ENCODE data around the gene CCDC148. TPM values are rescaled to one million over a fixed set of nuclear protein-coding genes. Genes with fewer than 3 reads are reported as not detected.

CCDC148 gene
- total and polyA plus RNA-seq, 2 donors (not counting 1 experiment from before 2014, with no cell fraction given), result not detected

DNA sequence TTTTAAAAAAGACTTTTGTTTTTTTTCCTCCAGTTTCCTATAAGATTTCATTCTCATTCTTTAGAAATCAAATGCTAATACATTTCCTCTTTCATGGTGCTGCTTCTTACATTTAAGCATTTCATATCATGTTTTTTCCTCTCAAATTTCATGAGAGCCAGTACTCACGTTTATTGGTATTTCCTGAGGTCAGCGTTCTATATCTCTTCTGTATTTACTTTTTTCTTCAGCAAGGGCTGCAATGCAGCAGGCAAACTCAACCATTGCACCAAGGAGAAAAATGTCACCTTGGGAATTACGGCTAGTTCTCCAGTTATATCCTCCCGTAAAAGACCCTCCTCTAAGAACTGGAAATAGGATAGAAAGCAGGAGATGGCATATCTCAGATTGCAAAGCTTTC lies 322.5 kb downstream of the CCDC148 start:
- no peaks in the 10 kb centered on the region for H4K20me1 ChIP-seq (ENCODE audit: control insufficient read depth, insufficient read depth, low read length, poor library complexity, severe bottlenecking)
- ATAC-seq (ENCODE audit: low read depth) (no peak), DNase-seq (no peak)
- no peaks in the 10 kb centered on the region for H3K27me3 ChIP-seq (replicated peaks in 1 of 4; ENCODE audit: control extremely low read depth in 1 of 4, control insufficient read depth in 3 of 4, insufficient read depth in 4 of 4, low read length in 3 of 4)
- Mint-ChIP-seq H3K4me3 (no peak overlapping the region), H3K27me3 (peaks cover 12% of the 10 kb centered on the region), H3K9me3 (ENCODE audit: insufficient read depth) (no peaks in the 10 kb centered on the region), H3K4me1 (no peaks in the 10 kb centered on the region), H3K27ac (no peak overlapping the region)
- no peak overlapping the region for H3K4me3 ChIP-seq (ENCODE audit: control extremely low read depth in 1 of 5, extremely low read depth in 1 of 5, insufficient read depth in 1 of 5, low read depth in 2 of 5, low read length in 4 of 5)
- ChIA-PET POLR2A (no interaction called here), CTCF (no interaction called here)
- WGBS (ENCODE audit: insufficient coverage), result 75% methylated on average over 2 of the region's 4 CpGs
- no peak overlapping the region for H2AFZ ChIP-seq (ENCODE audit: insufficient read depth, low read depth, low read length, poor library complexity, severe bottlenecking)
- no peak overlapping the region for H3K9ac ChIP-seq (ENCODE audit: low read length)
- intact Hi-C loops (cut with micrococcal nuclease), result no loop called here
- no peak for TF ChIP-seq EZH2 (IDR thresholded peaks at IDR 0.05; ENCODE audit: borderline replicate concordance, insufficient read depth, low read depth, low read length, poor library complexity, severe bottlenecking)
- TF ChIP-seq CTCF (IDR thresholded peaks at IDR 0.05), result no peak
- no peak overlapping the region for H3K27ac ChIP-seq (ENCODE audit: low read length in 2 of 2)
- H3K79me2 ChIP-seq (ENCODE audit: control insufficient read depth, insufficient read depth, low read length), result no peaks in the 10 kb centered on the region
- no peaks in the 10 kb centered on the region for H3K9me3 ChIP-seq (ENCODE audit: control extremely low read depth in 1 of 3, control insufficient read depth in 2 of 3, insufficient read depth in 1 of 3, low read length in 2 of 3)
- no peaks in the 10 kb centered on the region for H3K4me1 ChIP-seq (ENCODE audit: control insufficient read depth in 2 of 2, insufficient read depth in 2 of 2, low read length in 2 of 2)
- no peak overlapping the region for H3K4me2 ChIP-seq (replicated peaks; ENCODE audit: low read depth, low read length, poor library complexity, severe bottlenecking)
- no peaks in the 10 kb centered on the region for H3K36me3 ChIP-seq (replicated peaks in 1 of 2; ENCODE audit: control extremely low read depth in 1 of 2, control insufficient read depth in 1 of 2, extremely low read depth in 1 of 2, insufficient read depth in 2 of 2, low read length in 1 of 2)

DNA sequence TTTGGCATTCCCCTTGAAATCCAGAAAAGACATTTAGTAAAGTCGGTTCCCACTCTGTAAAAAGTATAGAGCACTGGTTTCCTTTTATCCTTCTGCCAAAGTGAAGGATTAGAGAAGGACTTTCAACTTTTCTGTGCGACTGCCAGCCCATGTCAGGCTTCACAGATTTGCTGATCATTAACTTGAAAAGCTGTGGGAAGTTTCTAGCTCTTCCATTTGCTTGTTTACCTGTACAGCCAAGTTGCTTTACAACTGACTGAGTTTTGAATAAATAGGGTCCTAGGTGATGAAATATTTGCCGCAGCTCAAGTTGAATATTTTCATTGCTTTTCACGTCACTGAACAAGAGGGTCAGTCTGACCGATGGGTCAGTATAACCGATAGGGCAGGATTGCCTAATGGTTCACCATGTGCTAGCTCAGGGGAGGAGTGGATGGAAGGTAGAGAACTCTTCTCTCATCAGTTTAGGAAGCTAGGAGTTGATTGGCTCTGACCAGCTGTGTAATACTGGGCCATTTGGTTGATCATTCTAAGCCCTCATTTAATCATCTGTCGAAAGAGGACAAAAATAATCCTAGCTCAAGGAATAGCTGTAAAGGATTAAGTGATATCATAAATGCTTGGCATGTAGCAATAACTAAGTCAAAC lies 324.5 kb downstream of the CCDC148 start:
- Histone ChIP-seq H3K27me3 (replicated peaks in 1 of 4; ENCODE audit: control extremely low read depth in 1 of 4, control insufficient read depth in 3 of 4, insufficient read depth in 4 of 4, low read length in 3 of 4) (no peaks in the 10 kb centered on the region), H4K20me1 (ENCODE audit: control insufficient read depth, insufficient read depth, low read length, poor library complexity, severe bottlenecking) (no peaks in the 10 kb centered on the region), H3K4me1 (ENCODE audit: control insufficient read depth in 2 of 2, insufficient read depth in 2 of 2, low read length in 2 of 2) (no peaks in the 10 kb centered on the region), H3K36me3 (replicated peaks in 1 of 2; ENCODE audit: control extremely low read depth in 1 of 2, control insufficient read depth in 1 of 2, extremely low read depth in 1 of 2, insufficient read depth in 2 of 2, low read length in 1 of 2) (no peaks in the 10 kb centered on the region), H3K9ac (ENCODE audit: low read length) (no peak overlapping the region), H3K79me2 (ENCODE audit: control insufficient read depth, insufficient read depth, low read length) (no peaks in the 10 kb centered on the region), H3K4me3 (ENCODE audit: control extremely low read depth in 1 of 5, extremely low read depth in 1 of 5, insufficient read depth in 1 of 5, low read depth in 2 of 5, low read length in 4 of 5) (no peak overlapping the region), H3K27ac (ENCODE audit: low read length in 2 of 2) (no peak overlapping the region), H2AFZ (ENCODE audit: insufficient read depth, low read depth, low read length, poor library complexity, severe bottlenecking) (no peak overlapping the region), H3K4me2 (replicated peaks; ENCODE audit: low read depth, low read length, poor library complexity, severe bottlenecking) (no peak overlapping the region), H3K9me3 (ENCODE audit: control extremely low read depth in 1 of 3, control insufficient read depth in 2 of 3, insufficient read depth in 1 of 3, low read length in 2 of 3) (no peaks in the 10 kb centered on the region)
- no peak overlapping the region for H3K4me3 Mint-ChIP-seq
- H3K27ac Mint-ChIP-seq, result no peak overlapping the region
- no peaks in the 10 kb centered on the region for H3K4me1 Mint-ChIP-seq
- ATAC-seq (ENCODE audit: low read depth), result no peak
- no peak for DNase-seq
- no peaks in the 10 kb centered on the region for H3K9me3 Mint-ChIP-seq (ENCODE audit: insufficient read depth)
- peaks cover 6% of the 10 kb centered on the region for H3K27me3 Mint-ChIP-seq
- CTCF ChIA-PET, result no interaction called here
- TF ChIP-seq EZH2 (IDR thresholded peaks at IDR 0.05; ENCODE audit: borderline replicate concordance, insufficient read depth, low read depth, low read length, poor library complexity, severe bottlenecking) (no peak), CTCF (IDR thresholded peaks at IDR 0.05) (no peak)
- POLR2A ChIA-PET, result no interaction called here
- intact Hi-C loops (cut with micrococcal nuclease), result no loop called here
- 100% methylated on average over 4 of the region's 7 CpGs for WGBS (ENCODE audit: insufficient coverage)
